Neuronal stem cell (in vitro differentiated cells): Measurements from ENCODE around the gene TOE1.

Experiments
- DNase-seq: peaks from one replicate; pipeline ENCODE4 v3.0.0-alpha.2; 2013; ENCODE audit warnings: low spot score
- H2AFZ ChIP-seq: one replicate; pipeline ENCODE4 v1.6.1; 2013; ENCODE audit warnings: mild to moderate bottlenecking, low read length, inconsistent platforms
- H2AK5ac ChIP-seq: 2 replicates; pipeline ENCODE4 v1.6.1; 2013; ENCODE audit warnings: low read depth, mild to moderate bottlenecking, inconsistent platforms, low read length, moderate library complexity, mixed read lengths
- H2BK120ac ChIP-seq: 2 replicates; pipeline ENCODE4 v1.6.1; 2013; ENCODE audit warnings: low read depth, mild to moderate bottlenecking, inconsistent platforms, low read length, moderate library complexity, mixed read lengths
- H2BK12ac ChIP-seq: one replicate; pipeline ENCODE4 v1.6.1; 2013; ENCODE audit warnings: low read length, inconsistent platforms
- H2BK15ac ChIP-seq: 2 replicates; pipeline ENCODE4 v1.6.1; 2013; ENCODE audit warnings: mild to moderate bottlenecking, low read length, inconsistent platforms, mixed read lengths
- H2BK5ac ChIP-seq: one replicate; pipeline ENCODE4 v1.6.1; 2013; ENCODE audit warnings: inconsistent platforms, mild to moderate bottlenecking, low read length, moderate library complexity
- H3K14ac ChIP-seq: one replicate; pipeline ENCODE4 v1.6.1; 2013; ENCODE audit warnings: low read length, inconsistent platforms
- H3K18ac ChIP-seq: 2 replicates; pipeline ENCODE4 v1.6.1; 2013; ENCODE audit warnings: low read length, inconsistent platforms
- H3K23ac ChIP-seq: 2 replicates; pipeline ENCODE4 v1.6.1; 2013; ENCODE audit warnings: low read depth, mild to moderate bottlenecking, mixed read lengths, low read length, inconsistent platforms; ENCODE audit not compliant: poor library complexity
- H3K27ac ChIP-seq: replicated peaks from 3 replicates; pipeline ENCODE4 v1.5.1; 2013; ENCODE audit warnings: low read length, inconsistent platforms
- H3K27me3 ChIP-seq, 3 experiments: 2 replicates each; pipeline ENCODE4 v1.6.1; 2013; ENCODE audit warnings: low read length in 3 of 3, mild to moderate bottlenecking in 2 of 3, inconsistent platforms in 1 of 3, low read depth in 1 of 3, mixed read lengths in 1 of 3, moderate library complexity in 1 of 3; ENCODE audit not compliant: control insufficient read depth in 3 of 3, insufficient read depth in 3 of 3
- H3K36me3 ChIP-seq, 2 donors: replicated peaks in 1 of 2; 2 replicates each; pipeline ENCODE4 v1.6.1; 2013; ENCODE audit warnings: low read length in 2 of 2; ENCODE audit not compliant: control insufficient read depth in 2 of 2, insufficient read depth in 2 of 2
- H3K4ac ChIP-seq: 2 replicates; pipeline ENCODE4 v1.6.1; 2013; ENCODE audit warnings: inconsistent platforms, mild to moderate bottlenecking, low read length, moderate library complexity
- H3K4me1 ChIP-seq, 2 donors: 1 replicate in 1 of 2; 2 replicates in 1 of 2; pipeline ENCODE4 v1.6.1; 2013; ENCODE audit warnings: low read length in 2 of 2, low read depth in 1 of 2; ENCODE audit not compliant: control insufficient read depth in 2 of 2, insufficient read depth in 1 of 2
- H3K4me2 ChIP-seq: one replicate; pipeline ENCODE4 v1.6.1; 2013; ENCODE audit warnings: mild to moderate bottlenecking, low read length, inconsistent platforms; ENCODE audit not compliant: insufficient read depth, poor library complexity, severe bottlenecking
- H3K4me3 ChIP-seq, 2 donors: 2 replicates each; pipeline ENCODE4 v1.5.1; 2013; ENCODE audit warnings: low read length in 2 of 2, mild to moderate bottlenecking in 2 of 2, inconsistent platforms in 1 of 2, moderate library complexity in 1 of 2
- H3K79me1 ChIP-seq: one replicate; pipeline ENCODE4 v1.6.1; 2013; ENCODE audit warnings: low read depth, mild to moderate bottlenecking, inconsistent platforms, low read length, moderate library complexity
- H3K9ac ChIP-seq: one replicate; pipeline ENCODE4 v1.6.1; 2013; ENCODE audit warnings: mild to moderate bottlenecking, low read depth, low read length, inconsistent platforms; ENCODE audit not compliant: poor library complexity
- H3K9me3 ChIP-seq, 2 donors: replicated peaks in 1 of 2; 2 replicates each; pipeline versions ENCODE3 to v1.6.1; 2013; ENCODE audit warnings: low read length in 2 of 2, mild to moderate bottlenecking in 2 of 2, inconsistent platforms in 1 of 2, low read depth in 1 of 2, mixed read lengths in 1 of 2, moderate library complexity in 1 of 2; ENCODE audit not compliant: control insufficient read depth in 2 of 2, insufficient read depth in 1 of 2
- H4K8ac ChIP-seq: one replicate; pipeline ENCODE4 v1.6.1; 2013; ENCODE audit warnings: low read depth, mild to moderate bottlenecking, inconsistent platforms, low read length, moderate library complexity
- H4K91ac ChIP-seq: one replicate; pipeline ENCODE4 v1.6.1; 2013; ENCODE audit warnings: low read length, low read depth, mild to moderate bottlenecking, inconsistent platforms; ENCODE audit not compliant: poor library complexity
- WGBS, 2 donors: extraction: QIAGEN DNeasy Blood & Tissue Kit; methylation state at CpG; one replicate each; pipeline ENCODE4 v1.1.7; 2013; ENCODE audit warnings: missing lambda C conversion rate in 2 of 2, mixed read lengths in 1 of 2; ENCODE audit not compliant: insufficient read length in 2 of 2, insufficient replicate concordance in 1 of 2; ENCODE audit errors: extremely low coverage in 2 of 2; 5-methylcytosine and 5-hydroxymethylcytosine counted together

TOE1 gene

DNA sequence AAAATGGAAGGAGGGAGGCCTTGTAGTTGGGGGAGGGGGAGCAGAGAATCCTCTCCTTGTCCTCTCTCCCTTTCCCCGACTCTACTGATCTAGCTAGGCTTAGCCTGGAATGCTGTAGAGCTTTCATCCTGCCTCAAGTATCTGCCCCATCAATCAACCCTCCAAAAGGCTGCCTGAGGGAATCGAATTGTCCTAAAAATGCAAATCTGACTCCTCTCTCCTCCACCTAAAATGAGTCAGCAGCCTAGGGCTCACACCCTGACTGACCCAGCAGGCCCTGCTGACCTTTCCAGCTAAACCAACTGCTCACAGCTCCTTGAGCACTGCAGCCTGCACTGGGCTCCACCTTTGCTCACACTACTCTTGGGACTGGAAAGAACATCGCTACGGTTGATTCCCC lies 10.5 kb upstream of the TOE1 start:
- Histone ChIP-seq H3K4me3 (no peak overlapping the region), H2BK12ac (no peak overlapping the region), H3K36me3 (peaks cover 28 to 73% of the 10 kb centered on the region in 2 donors), H3K4me2 (no peak overlapping the region), H3K18ac (no peak overlapping the region), H4K8ac (no peak overlapping the region), H3K23ac (no peak overlapping the region), H3K9ac (no peak overlapping the region), H3K79me1 (peaks cover 4% of the 10 kb centered on the region), H3K4ac (peak overlapping the region; percentile 70), H2AK5ac (no peak overlapping the region), H4K91ac (no peak overlapping the region), H2BK15ac (no peak overlapping the region), H3K14ac (no peak overlapping the region), H2AFZ (no peak overlapping the region), H3K9me3 (peaks cover 0 to 2% of the 10 kb centered on the region in 2 donors), H3K4me1 (peaks cover 0 to 25% of the 10 kb centered on the region in 2 donors), H3K27ac (peak overlapping the region; percentile 64), H2BK5ac (no peak overlapping the region), H3K27me3 (no peaks in the 10 kb centered on the region), H2BK120ac (no peak overlapping the region)
- no CpG with 5 or more reads among the region's 4 CpGs for WGBS, 2 donors
- DNase-seq = no peak

- Histone ChIP-seq H3K27ac (no peak overlapping the region), H3K4me1 (peaks cover 0 to 21% of the 10 kb centered on the region in 2 donors), H3K36me3 (peaks cover 28 to 77% of the 10 kb centered on the region in 2 donors), H4K8ac (no peak overlapping the region), H2BK12ac (no peak overlapping the region), H3K23ac (no peak overlapping the region), H3K4me2 (no peak overlapping the region), H3K4me3 (peak overlapping the region in 1 of 2 donors; percentile 32), H3K9ac (no peak overlapping the region), H3K4ac (no peak overlapping the region), H3K79me1 (peaks cover 4% of the 10 kb centered on the region), H2AK5ac (no peak overlapping the region), H3K9me3 (no peaks in the 10 kb centered on the region), H3K14ac (no peak overlapping the region), H2AFZ (no peak overlapping the region), H2BK5ac (no peak overlapping the region), H3K18ac (no peak overlapping the region), H3K27me3 (no peaks in the 10 kb centered on the region), H2BK120ac (no peak overlapping the region), H2BK15ac (no peak overlapping the region), H4K91ac (no peak overlapping the region)
- no peak for DNase-seq
- no CpG with 5 or more reads among the region's 18 CpGs for WGBS, 2 donors
Observed at GRCh38 chr1:45331436-45332345, 8.3 kb upstream of the TOE1 start.

- Histone ChIP-seq H2BK120ac (no peak overlapping the region), H3K9me3 (no peaks in the 10 kb centered on the region), H3K4me2 (no peak overlapping the region), H2BK15ac (no peak overlapping the region), H3K27me3 (no peaks in the 10 kb centered on the region), H3K18ac (no peak overlapping the region), H2BK12ac (no peak overlapping the region), H3K36me3 (peaks cover 28 to 74% of the 10 kb centered on the region in 2 donors), H4K91ac (no peak overlapping the region), H3K4me3 (no peak overlapping the region), H3K9ac (no peak overlapping the region), H3K4ac (no peak overlapping the region), H3K4me1 (peaks cover 0 to 17% of the 10 kb centered on the region in 2 donors), H2BK5ac (no peak overlapping the region), H3K23ac (no peak overlapping the region), H4K8ac (no peak overlapping the region), H3K14ac (no peak overlapping the region), H2AFZ (no peak overlapping the region), H3K27ac (no peak overlapping the region), H2AK5ac (no peak overlapping the region), H3K79me1 (peaks cover 3% of the 10 kb centered on the region)
- DNase-seq = no peak
- no CpG with 5 or more reads among the region's 10 CpGs for WGBS, 2 donors
Observed at GRCh38 chr1:45332346-45332720, 7.6 kb upstream of the TOE1 start.

DNA sequence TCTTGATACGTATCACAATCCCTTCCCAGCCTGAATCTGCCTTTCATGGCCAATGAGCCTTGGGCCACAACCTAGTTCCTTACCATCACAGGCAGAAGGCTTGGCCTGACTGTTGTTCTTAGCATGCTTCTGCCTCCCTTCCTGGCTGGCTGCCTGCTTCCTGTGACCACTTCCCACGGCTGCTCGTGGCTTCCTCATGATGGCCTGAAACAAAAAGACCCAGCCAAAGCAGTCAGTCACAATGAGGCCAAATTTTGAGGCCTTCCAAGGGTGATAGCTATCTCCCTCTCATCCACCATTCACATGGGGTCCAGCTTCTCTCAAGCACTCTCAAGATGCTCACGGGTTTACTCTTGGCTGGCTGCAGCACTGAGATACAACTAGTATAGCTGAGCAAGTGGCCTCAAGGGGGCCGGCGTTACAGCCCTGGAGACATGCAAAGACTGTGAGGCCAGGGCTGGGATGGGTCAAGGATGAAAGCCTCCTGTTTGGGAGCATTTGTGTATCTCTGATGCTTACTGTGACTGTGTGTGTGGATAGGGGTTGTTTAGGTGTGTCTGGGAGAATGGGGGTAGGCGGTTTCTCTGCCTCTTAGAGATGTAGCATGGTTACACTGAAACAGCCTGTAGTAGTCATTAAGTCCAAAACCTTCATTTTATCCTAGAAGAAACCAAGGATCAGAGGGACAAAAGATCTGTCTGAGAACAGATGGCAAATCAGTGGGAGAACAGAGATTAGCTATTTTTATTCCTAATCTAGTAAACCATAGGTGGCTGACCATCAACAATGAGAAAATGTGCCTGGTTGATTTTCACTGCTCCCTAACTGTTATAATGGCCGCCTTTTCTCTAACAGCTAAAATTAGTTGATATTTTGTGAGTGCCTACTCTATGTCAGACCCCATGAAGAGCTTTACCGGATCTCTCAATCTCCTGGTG lies 5.4 kb upstream of the TOE1 start:
- no CpG with 5 or more reads among the region's 9 CpGs for WGBS, 2 donors
- Histone ChIP-seq H2BK120ac (no peak overlapping the region), H2BK15ac (no peak overlapping the region), H4K91ac (no peak overlapping the region), H2AK5ac (no peak overlapping the region), H3K9ac (no peak overlapping the region), H3K27me3 (no peaks in the 10 kb centered on the region), H2BK12ac (no peak overlapping the region), H2BK5ac (no peak overlapping the region), H3K4me1 (peaks cover 3 to 4% of the 10 kb centered on the region in 2 donors), H3K18ac (no peak overlapping the region), H3K14ac (no peak overlapping the region), H3K36me3 (peaks cover 31 to 66% of the 10 kb centered on the region in 2 donors), H3K23ac (no peak overlapping the region), H2AFZ (no peak overlapping the region), H3K27ac (no peak overlapping the region), H3K4me2 (no peak overlapping the region), H3K4ac (no peak overlapping the region), H3K79me1 (peaks cover 6% of the 10 kb centered on the region), H3K9me3 (peaks cover 0 to 2% of the 10 kb centered on the region in 2 donors), H3K4me3 (no peak overlapping the region), H4K8ac (no peak overlapping the region)
- DNase-seq = no peak
